K562 treated with DMSO at 1 percent for 24 hours (cell line): ENCODE results near the gene HYAL2. TPM values are rescaled to one million over a fixed set of nuclear protein-coding genes. Genes with fewer than 3 reads are reported as not detected.

Experiments
- total RNA-seq: library from RNA; unstranded; fragments of 300-600 nt; gene quantifications from 2 replicates; pipeline ENCODE4 v1.2.3, GENCODE V29; 2022; ENCODE audit warnings: low read depth; ENCODE audit not compliant: insufficient read depth

The HYAL2 gene
- total RNA-seq, 1 experiment from 2014 or later: 21.1 TPM

Other genes starting within 250 kb of the HYAL2 start
- gene RBM5, start 233.8 kb downstream of the HYAL2 start, total RNA-seq: 51.5 and 56.1 TPM in 2 replicates
- gene SEMA3F, start 167.4 kb downstream of the HYAL2 start, total RNA-seq: 2.6 and 3.8 TPM in 2 replicates
- not detected in 2 replicates for gene GNAT1, start 131.1 kb downstream of the HYAL2 start, total RNA-seq
- 0.20 and 0.23 TPM in 2 replicates for gene SLC38A3, start 117.5 kb downstream of the HYAL2 start, total RNA-seq
- gene GNAI2, start 86.5 kb downstream of the HYAL2 start, total RNA-seq: 117 and 120 TPM in 2 replicates
- 2.9 and 4.0 TPM in 2 replicates for gene SEMA3B, start 53.6 kb downstream of the HYAL2 start, total RNA-seq
- not detected in 2 replicates for gene LSMEM2, start 43.7 kb downstream of the HYAL2 start, total RNA-seq
- gene IFRD2, start 30.3 kb downstream of the HYAL2 start, total RNA-seq: 28.7 and 39.0 TPM in 2 replicates
- 7.0 and 10.0 TPM in 2 replicates for gene HYAL3, start 23.3 kb downstream of the HYAL2 start, total RNA-seq
- gene NAA80, start 23.3 kb downstream of the HYAL2 start, total RNA-seq: 7.8 and 8.6 TPM in 2 replicates
- 4.3 and 6.8 TPM in 2 replicates for gene HYAL1, start 19.2 kb downstream of the HYAL2 start, total RNA-seq
- gene TUSC2, start 5.5 kb upstream of the HYAL2 start, total RNA-seq: 46.1 and 70.9 TPM in 2 replicates
- 51.1 and 54.0 TPM in 2 replicates for gene RASSF1, start 18.1 kb upstream of the HYAL2 start, total RNA-seq
- gene ZMYND10, start 23.0 kb upstream of the HYAL2 start, total RNA-seq: 0.88 and 1.3 TPM in 2 replicates
- 24.8 and 28.6 TPM in 2 replicates for gene NPRL2, start 28.0 kb upstream of the HYAL2 start, total RNA-seq
- gene CYB561D2, start 28.1 kb upstream of the HYAL2 start, total RNA-seq: 16.0 and 16.1 TPM in 2 replicates
- 46.7 and 47.7 TPM in 2 replicates for gene TMEM115, start 36.8 kb upstream of the HYAL2 start, total RNA-seq
- 0.53 and 0.74 TPM in 2 replicates for gene CACNA2D2, start 180.9 kb upstream of the HYAL2 start, total RNA-seq
- gene C3orf18, start 245.0 kb upstream of the HYAL2 start, total RNA-seq: 4.1 and 6.8 TPM in 2 replicates
- gene HEMK1, start 246.8 kb upstream of the HYAL2 start, total RNA-seq: 21.0 and 23.4 TPM in 2 replicates